HG03439 (cell line): ENCODE measurements around the gene SCPEP1.
"Not testable (repeated sequence)": the region's sequence is repeated elsewhere in the genome, so short reads cannot be mapped to it uniquely, and the experiment has no call there.

ENCODE experiments used
- ATAC-seq: cut with Tn5 transposase; IDR thresholded peaks from one replicate; pipeline ENCODE4 v1.9.1; 2021; ENCODE audit warnings: mild to moderate bottlenecking, moderate library complexity; ENCODE audit not compliant: unreplicated experiment

The SCPEP1 gene

DNA sequence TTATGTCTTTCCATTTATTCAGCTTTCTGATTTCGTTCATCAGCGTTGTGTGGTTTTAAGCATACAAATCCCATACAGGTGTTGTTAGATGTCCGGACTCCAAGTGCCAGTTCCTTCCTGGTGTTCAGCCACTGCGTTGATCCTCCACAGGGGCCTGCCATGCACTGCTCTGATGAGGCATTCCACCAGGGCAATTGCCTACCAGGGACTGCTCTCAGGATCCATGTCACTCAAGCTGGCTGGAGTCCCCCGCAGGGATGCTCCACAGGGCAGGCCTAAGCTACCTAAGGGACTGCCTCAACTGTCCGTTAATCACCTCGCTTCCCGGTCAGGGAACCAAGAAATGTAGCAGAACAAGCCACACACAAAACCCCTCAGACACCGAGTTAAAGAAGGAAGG is 12.7 kb upstream of the SCPEP1 start:
- ATAC-seq, result not testable (repeated sequence)

DNA sequence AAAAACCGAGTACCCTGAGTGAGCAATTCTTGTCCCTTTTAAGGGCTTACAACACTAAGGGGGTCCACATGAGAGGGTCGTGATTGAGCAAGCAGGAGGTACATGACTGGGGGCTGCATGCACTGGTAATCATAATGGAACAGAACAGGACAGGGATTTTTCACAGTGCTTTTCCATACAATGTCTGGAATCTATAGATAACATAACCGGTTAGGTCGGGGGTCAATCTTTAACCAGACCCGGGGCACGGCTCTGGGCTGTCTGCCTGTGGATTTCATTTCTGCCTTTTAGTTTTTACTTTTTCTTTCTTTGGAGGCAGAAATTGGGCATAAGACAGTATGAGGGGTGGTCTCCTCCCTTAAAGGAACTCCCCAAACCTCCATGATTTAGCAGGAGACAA is 12.2 kb upstream of the SCPEP1 start:
- not testable (repeated sequence) for ATAC-seq

- no peak for ATAC-seq
Observed at GRCh38 chr17:56966338-56966737, 11.6 kb upstream of the SCPEP1 start.

- ATAC-seq, result no peak
Observed at GRCh38 chr17:56970974-56971373, 7.0 kb upstream of the SCPEP1 start.

DNA sequence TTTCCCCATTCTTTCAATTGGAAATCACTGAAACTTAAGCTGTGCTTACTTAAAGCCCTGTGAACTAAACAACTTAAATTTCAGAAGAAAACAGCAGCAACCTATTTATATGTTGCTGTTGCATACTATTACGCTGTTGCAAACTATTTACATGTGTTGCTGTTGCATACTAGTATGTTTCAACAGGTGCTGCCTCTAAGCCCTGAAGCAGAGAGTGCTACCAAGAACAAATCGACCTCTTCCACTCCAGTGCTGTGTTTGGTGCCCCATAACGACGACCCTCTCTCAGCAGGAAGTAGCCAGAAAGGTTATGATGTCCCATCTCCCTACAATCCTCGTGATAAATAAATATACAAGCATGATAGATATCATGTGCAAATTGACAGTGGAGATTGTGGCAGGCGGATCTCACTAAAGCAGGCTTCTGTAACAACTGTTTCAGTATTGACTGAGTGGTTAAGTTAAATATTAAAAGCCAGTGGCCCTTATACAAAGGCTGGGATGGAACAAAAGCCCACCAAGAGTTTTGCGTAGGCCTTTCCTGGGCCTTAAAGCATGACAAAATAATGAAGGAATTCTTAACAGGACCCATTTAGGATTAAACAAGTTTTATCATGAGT is 5.7 kb upstream of the SCPEP1 start:
- ATAC-seq, result no peak

- no peak for ATAC-seq
Observed at GRCh38 chr17:56973520-56973919, 4.4 kb upstream of the SCPEP1 start.

DNA sequence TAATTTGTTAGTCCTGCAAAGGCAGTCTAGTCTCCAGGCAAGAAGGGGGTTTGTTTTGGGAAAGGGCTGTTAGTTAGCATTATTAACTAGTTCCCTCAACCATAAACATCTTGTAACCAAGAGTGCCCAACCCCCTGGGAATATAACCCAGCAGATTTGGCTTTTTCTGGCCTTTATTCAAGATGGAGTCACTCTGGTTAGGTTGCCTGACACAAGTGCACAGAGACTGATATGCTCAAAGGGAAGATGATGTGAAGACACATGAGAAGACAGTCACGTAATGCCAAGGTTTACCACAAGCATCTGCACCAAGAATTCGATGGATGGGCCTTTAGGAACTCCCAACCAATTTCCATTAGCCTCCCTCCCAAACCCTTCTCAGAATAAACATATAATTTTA is 3.9 kb upstream of the SCPEP1 start:
- no peak for ATAC-seq

DNA sequence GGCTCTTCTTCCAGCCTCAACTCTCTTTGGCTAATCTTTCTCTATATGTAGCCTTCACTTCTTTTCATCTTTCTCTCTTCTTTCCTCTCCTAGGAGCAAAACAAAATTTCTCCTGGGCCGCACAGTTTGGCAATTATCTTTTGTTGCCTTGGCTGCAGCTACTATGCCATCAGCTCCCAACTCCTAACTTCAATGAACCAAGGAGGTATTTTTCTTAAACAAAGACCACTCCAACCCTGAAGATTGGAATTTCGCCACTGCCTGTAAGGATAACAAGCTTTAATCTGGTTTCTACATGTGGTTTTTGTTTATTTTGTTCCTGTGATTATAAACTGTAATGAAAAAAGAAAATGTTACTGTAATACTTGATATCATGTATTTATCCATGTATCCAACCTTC is 2.3 kb upstream of the SCPEP1 start:
- ATAC-seq, result no peak

DNA sequence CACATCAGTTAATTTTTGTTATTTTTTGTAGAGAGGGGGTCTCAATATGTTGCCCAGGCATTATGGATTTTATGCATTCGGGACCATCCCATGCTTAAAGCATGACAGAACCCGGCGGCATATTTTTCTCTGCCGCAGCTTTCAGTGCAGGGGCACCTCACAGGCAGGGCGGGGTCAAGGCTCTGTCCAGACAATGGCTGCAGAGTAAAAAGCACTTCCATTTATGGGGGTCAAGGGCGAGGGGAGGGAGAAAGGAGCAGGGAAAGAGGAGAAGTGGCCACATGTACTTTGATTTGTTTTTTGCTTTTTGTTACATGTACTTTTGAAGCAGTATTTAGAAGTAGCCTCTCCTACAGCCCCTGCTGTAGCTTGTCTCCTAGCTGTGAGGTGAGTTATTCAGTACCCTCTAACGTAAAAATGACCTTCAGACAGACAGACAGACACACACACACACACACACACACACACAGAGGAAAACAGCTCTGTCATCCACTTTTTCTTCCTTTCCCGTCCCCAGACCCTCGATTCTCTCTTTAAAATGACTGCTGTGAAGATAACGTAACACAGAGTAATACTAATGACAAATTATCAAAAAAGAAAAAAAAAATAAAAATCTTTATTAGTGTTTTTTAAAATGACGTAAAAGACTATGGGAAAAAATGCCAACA is 856 bp upstream of the SCPEP1 start:
- no peak for ATAC-seq

DNA sequence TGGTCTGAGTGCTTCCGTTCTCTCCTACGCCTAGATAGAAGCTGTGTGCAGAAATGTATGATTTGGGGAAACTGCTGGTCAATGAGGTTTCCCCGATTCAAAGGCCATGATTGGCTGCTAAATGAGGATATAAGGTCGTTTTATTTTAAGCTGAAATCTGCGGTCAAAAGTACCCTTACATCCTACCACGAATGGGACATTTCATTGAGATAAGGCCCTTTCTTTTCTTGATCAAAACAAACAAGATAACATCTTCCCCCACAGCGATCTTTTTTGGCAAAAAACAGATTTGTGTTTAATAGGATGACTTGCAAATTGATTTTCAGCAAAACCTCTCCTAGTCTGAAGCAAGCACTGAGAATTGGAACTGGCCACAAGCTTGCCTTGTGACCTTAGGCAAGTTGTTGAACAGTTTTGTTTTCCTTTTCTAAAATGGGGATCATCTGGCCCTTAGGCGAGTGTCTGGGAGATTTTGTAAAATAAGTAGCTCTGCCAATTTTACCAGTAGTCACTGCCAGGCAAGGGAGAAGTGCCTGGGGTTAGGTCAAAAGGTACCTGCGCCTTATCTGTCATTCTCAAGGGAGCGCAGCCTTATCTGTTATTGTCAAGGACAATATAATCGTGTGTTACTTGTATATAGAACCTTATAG is 635 bp downstream of the SCPEP1 start:
- peak; percentile 30 for ATAC-seq

DNA sequence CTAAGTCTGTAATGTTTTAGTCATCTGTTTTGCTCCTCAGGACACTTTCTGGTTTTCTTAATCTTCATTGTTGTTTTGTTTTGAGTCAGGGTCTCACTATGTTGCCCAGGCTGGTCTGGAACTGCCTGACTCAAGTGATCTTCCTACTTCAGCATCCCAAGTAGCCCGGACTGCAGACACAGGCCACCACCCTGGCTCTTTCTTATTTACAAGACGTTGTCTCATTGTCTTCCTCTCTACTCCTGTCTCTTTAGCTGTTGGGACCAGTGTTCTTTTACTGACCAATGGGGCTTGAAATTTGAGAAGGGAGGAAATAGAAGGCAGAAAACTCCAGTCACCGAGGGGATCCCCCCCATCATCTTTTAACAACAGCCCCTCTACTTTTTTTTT is 1.2 kb downstream of the SCPEP1 start:
- no peak for ATAC-seq

- not testable (repeated sequence) for ATAC-seq
Observed at GRCh38 chr17:56980526-56980925, 2.6 kb downstream of the SCPEP1 start.

GRCh38 chr17:56982312-56982711 is 4.4 kb downstream of the SCPEP1 start:
- ATAC-seq, result no peak

DNA sequence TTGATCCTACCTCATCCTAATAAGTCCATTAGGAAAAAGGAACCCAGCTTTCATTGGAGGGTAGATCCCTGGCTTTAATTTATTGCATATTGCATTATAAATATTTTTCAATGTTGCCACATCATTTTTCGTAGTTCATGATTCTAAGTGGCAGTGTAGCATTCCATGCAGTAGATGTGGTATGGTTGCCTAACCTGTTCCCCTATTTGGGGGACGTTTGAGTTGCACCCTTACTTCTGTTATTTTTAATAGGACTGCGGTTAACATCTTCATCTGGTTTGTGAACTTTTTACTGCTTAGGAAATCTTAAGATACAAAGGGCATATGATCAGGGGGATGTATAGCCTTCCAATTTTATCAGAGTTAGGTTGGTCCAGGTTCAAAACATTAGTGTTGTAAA is 5.4 kb downstream of the SCPEP1 start:
- ATAC-seq, result no peak

DNA sequence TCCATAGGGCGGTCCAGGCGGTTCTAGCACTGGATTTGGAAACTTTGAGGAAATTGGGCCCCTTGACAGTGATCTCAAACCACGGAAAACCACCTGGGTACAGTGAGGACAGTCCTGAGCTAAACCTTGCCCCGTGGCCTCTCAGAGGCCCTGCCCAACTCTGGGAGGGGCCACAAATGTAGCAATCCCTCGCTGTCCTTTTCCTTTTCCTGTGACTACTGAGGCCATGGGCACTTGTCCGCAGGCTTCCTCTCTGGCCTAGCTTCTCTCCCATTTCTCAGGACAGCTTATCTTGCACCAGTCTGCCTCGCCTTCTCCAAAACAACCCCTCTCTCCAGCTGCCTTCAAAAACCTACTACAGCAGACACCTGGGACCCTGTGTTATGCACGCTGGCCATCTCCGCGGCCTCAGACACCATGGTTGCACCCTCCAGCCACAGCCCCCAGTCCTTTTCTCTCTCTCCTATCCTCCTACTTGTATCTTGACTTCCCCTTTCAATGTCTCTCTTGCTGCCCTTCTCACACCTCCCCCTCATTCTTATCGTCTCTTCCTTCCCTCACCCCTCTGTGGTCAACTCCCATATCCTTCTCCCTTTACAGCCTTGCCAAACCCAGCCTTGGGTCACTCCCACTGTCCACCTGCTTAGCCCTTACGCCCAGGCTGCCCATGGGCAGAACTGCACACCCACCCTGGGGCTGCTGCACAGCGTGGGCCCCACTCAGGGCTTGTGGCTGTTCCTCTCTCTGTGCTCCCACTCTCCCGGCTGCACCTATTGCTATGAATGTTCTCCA is 7.6 kb downstream of the SCPEP1 start:
- ATAC-seq, result no peak

DNA sequence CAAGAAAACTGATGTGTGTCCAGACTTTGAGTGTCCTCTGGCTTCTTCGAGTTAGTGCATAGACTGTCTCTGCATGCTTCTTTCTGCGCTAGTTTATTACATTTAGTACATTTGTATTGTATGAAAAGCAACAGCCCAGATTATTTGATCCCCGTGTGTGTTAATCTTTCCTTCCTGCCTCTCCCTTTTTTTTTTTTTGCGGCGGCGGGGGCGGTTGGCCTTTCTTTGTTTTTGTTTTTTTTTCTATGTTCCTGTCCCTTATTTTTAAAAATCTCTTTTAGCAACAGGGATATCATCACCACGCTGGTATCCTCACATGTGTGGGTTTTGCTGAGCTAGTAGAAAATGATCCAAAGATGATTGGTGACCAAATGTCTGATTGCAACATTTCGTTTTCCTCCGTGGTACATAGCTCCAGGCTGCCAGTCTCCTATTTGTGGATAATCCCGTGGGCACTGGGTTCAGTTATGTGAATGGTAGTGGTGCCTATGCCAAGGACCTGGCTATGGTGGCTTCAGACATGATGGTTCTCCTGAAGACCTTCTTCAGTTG is 9.4 kb downstream of the SCPEP1 start:
- ATAC-seq, result no peak

GRCh38 chr17:56988901-56989572 is 11.1 kb downstream of the SCPEP1 start:
- ATAC-seq, result no peak

DNA sequence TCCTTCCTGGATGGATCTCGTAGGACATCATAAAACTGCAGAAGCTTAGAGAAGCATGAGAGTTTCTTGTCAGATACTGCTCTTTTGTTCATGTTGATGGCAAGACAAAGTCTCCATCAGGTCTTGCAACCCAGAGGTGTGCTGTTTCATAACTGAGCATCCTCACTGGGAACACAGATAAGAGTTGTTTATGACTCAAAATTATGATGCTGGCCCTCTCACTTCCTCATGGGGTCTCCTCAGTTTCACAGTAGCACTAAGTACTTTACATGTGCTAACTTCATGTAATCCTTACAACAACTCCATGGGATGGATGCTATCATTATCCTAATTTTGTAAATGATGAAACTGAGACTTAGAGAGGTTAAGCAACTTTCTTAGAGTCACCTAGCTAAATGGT is 14.4 kb downstream of the SCPEP1 start:
- no peak for ATAC-seq

GRCh38 chr17:56994009-56994792 is 16.3 kb downstream of the SCPEP1 start:
- no peak for ATAC-seq

DNA sequence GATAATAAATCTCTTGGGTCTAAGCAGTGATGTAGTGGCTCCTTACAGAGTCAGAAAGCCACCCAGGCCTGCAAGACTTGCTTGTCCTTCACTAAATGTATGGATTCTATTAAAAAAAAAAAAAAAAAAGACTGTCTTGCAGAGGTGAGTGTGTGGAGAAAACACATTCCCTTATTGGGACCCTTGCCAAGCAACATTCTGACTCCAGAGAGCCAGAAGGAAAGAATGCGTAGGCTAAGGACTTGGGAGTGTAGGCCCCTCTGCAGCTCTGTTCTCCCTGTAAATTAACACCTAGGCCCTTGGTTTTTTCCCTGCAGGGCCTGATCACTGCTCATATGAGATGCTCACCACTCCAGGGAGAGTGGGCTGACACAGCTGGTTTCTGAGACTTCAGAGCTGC is 17.8 kb downstream of the SCPEP1 start:
- no peak for ATAC-seq
